Stimulated activated memory B cell treated with anti-CD40 and anti-IgM and Interleukin-4, amounts not matched to agents 10 μg/mL and 1 μg/mL and 100 μg/mL, for 72 hours (primary cell): ENCODE results near the gene EIF2S2.

ENCODE experiments used
- ATAC-seq: fragments of 150-1000 bp; cut with Tn5 transposase; 2 replicates; pipeline ENCODE4 v1.10.0; 2021
- H3K27ac Mint-ChIP-seq: one replicate; pipeline ENCODE4 v1.8.0; 2022; ENCODE audit warnings: mild to moderate bottlenecking, mixed read lengths
- H3K27me3 Mint-ChIP-seq: one replicate; pipeline ENCODE4 v1.8.0; 2022; ENCODE audit warnings: mixed read lengths
- H3K36me3 Mint-ChIP-seq: one replicate; pipeline ENCODE4 v1.8.0; 2022; ENCODE audit warnings: mixed read lengths
- H3K4me1 Mint-ChIP-seq: one replicate; pipeline ENCODE4 v1.8.0; 2022; ENCODE audit warnings: mixed read lengths
- H3K4me3 Mint-ChIP-seq: one replicate; pipeline ENCODE4 v1.8.0; 2022; ENCODE audit warnings: mild to moderate bottlenecking, moderate library complexity, mixed read lengths
- H3K9me3 Mint-ChIP-seq: one replicate; pipeline ENCODE4 v1.8.0; 2022; ENCODE audit warnings: mixed read lengths

Gene EIF2S2

DNA sequence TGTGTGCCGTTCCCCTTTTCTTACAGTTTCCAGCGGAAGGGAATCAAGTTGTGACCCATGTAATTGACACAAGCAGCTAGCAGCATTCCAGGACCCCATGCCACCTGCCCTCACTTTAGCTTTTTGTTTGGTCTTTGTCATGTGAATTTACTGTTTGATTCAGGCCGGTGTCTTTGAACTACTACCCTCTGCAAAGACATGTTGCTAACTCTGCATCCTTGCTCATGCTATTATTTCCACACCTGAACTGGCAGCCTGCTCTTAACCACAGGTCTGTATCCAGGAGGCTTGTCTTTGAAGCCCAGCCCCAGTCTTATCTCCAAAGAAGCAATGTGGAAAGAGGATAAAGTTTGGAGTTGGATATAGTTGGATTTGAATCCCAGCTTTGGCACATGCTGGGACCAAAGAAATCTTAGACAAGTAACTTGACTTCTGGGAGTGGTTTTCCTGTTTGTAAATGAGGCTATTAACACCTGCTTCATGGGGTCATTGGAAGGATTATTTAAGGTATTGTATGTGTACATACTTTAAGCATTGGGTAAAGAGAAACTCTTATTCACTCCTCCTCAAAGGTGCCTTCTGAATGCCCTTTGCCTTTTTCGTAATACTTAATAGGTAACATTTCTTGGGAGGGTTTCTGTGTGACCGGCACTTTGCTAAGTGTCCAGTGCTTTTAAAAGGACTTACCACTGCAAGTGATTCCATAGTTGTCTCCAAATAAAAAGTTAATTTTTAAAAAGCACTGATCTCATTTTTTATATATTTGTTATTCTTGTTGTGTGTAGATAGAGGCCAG, 65.9 kb downstream of the EIF2S2 start:
- H3K4me1 Mint-ChIP-seq = peaks cover 76% of the 10 kb centered on the region
- H3K27me3 Mint-ChIP-seq = no peaks in the 10 kb centered on the region
- peak overlapping the region; percentile 1 for H3K27ac Mint-ChIP-seq
- H3K9me3 Mint-ChIP-seq = no peaks in the 10 kb centered on the region
- no peak overlapping the region for H3K4me3 Mint-ChIP-seq
- peaks cover 26% of the 10 kb centered on the region for H3K36me3 Mint-ChIP-seq
- ATAC-seq = no peak

DNA sequence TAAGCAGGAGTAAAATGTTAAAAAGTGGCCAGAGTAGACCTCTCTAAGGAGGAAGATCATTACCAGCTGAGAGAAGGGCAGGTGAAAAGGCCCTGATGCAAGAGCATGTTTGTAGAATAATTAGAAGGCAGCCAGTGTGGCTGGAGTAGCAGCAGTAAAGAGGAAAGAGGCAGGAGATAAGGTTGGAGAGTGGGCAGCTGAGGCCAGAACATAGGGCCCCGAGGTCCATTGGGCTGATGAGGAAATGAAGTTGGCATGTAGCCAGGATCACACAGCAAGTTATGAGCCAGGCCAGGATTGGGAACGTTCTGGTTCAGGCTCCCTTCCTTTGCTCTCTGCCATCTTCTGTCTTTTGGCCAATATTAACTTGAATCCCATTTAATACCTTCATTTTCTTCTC, 66.7 kb downstream of the EIF2S2 start:
- H3K27ac Mint-ChIP-seq = peak overlapping the region; percentile 1
- no peak overlapping the region for H3K4me3 Mint-ChIP-seq
- H3K9me3 Mint-ChIP-seq = no peaks in the 10 kb centered on the region
- H3K36me3 Mint-ChIP-seq = peaks cover 26% of the 10 kb centered on the region
- H3K27me3 Mint-ChIP-seq = no peaks in the 10 kb centered on the region
- peaks cover 79% of the 10 kb centered on the region for H3K4me1 Mint-ChIP-seq
- ATAC-seq = no peak

DNA sequence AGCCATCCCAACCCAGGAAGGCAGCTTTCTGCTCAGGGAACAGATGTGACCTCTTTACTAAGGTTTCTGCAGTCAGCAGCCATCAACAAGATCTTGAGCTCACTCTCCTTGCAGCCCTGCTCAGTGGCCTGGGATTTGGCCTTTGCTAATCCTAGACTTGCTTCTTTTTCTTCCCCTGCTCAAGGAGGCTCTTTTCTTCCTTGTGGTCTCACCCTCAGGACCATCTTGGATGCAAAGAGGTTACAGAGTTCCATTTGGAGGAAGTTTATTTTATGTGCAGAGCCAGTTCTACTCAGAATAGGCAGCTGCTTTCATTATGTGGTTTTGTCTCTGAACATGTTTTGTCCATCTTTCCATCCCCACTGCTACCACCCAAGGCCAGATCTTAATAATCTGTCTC, 69.0 kb downstream of the EIF2S2 start:
- peak overlapping the region; percentile 30 for H3K27ac Mint-ChIP-seq
- no peaks in the 10 kb centered on the region for H3K9me3 Mint-ChIP-seq
- H3K4me3 Mint-ChIP-seq = no peak overlapping the region
- peaks cover 67% of the 10 kb centered on the region for H3K4me1 Mint-ChIP-seq
- no peak for ATAC-seq
- H3K27me3 Mint-ChIP-seq = no peaks in the 10 kb centered on the region
- peaks cover 28% of the 10 kb centered on the region for H3K36me3 Mint-ChIP-seq

DNA sequence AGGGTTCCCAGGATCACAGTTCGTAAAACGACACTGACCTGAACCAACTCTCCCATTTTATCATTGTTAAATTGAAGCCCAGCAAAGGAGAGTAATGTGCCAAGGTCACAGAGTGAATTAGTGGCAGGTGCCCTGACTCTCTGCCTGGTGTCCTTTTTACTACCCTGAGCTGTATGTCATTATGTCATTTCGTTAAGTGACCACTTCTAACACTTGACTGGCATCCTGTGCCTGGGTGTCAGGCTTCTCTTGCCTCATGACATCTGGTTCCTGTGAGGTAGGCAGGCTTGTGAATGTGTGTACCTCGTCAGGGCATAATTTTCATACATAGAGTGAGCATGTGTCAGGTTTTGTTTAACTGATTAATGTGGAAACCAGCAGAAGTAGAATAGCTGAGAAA, 69.8 kb downstream of the EIF2S2 start:
- peaks cover 67% of the 10 kb centered on the region for H3K4me1 Mint-ChIP-seq
- no peaks in the 10 kb centered on the region for H3K9me3 Mint-ChIP-seq
- H3K36me3 Mint-ChIP-seq = peaks cover 33% of the 10 kb centered on the region
- ATAC-seq = no peak
- H3K27me3 Mint-ChIP-seq = no peaks in the 10 kb centered on the region
- H3K27ac Mint-ChIP-seq = peak overlapping the region; percentile 30
- H3K4me3 Mint-ChIP-seq = no peak overlapping the region

DNA sequence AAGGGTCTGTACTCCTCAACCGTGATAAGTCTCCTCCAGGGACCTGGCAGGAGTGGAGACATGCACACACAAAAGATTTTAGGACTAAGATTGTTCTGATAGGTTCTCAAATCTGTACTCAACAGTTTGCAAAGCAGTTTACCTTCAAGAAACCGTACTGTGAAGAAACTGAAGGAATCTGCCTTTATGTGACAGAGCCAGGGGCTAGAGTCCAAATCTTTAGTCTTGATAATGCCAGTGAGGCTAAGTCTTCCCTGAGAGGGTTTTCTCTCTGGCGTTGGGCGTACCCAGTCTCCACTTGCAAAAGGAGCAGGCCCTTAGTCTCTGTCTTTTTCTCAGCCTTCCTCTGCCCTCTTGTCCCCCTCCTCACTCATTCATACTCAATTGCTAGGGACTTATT, 70.8 kb downstream of the EIF2S2 start:
- Mint-ChIP-seq H3K36me3 (peaks cover 33% of the 10 kb centered on the region), H3K27ac (peak overlapping the region; percentile 30), H3K4me3 (no peak overlapping the region), H3K4me1 (peaks cover 72% of the 10 kb centered on the region), H3K27me3 (no peaks in the 10 kb centered on the region), H3K9me3 (no peaks in the 10 kb centered on the region)
- no peak for ATAC-seq

DNA sequence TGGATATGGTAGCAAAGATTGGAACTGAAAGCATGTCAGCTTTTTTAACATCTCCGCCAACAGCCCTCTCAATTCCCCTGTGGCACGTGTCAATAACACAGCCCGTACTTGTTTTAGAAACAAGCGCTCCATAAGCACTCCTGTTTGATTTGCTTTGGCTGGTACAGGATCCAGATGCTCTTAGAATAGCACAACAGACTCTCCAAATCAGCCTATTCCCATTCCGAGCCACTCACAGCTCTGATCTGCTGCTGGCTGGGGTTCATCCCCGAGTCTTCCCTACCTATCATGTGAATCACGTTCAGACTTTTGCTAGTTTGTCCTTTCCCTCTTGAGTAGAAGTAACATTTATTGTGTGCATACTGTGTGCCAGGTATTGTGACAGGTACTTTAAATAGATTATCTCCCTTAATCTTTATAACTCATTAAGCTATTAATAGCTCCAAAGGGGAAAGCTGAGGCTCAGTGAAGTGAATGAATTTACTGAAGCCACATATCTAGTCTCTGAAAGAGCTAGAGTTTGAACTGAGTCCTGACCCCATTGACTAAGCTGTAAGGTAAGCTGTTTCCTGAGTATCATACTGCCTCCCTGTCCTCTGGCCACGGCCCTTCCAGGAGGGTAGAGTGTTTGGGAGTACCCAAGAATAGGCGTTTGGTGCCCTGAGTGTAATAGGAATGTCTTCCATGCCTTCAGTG, 71.6 kb downstream of the EIF2S2 start:
- H3K4me1 Mint-ChIP-seq = peaks cover 72% of the 10 kb centered on the region
- ATAC-seq = no peak
- no peak overlapping the region for H3K4me3 Mint-ChIP-seq
- H3K36me3 Mint-ChIP-seq = peaks cover 27% of the 10 kb centered on the region
- H3K27me3 Mint-ChIP-seq = no peaks in the 10 kb centered on the region
- peak overlapping the region; percentile 51 for H3K27ac Mint-ChIP-seq
- no peaks in the 10 kb centered on the region for H3K9me3 Mint-ChIP-seq
